Stimulated activated naive CD8-positive, alpha-beta T cell treated with anti-CD3 and anti-CD28 coated beads, Interleukin-15, Interleukin-2, amounts not matched to agents 100 ng/mL and 50 ng/mL, for 24 hours (primary cell): Measurements from ENCODE around the gene DNAJC16.
A peak's percentile ranks its signal among the peaks of the same experiment; 100 is the strongest.
"Not testable (repeated sequence)": the region's sequence is repeated elsewhere in the genome, so short reads cannot be mapped to it uniquely, and the experiment has no call there.

Source experiments
- H3K27ac Mint-ChIP-seq: one replicate; pipeline ENCODE4 v1.8.0; 2021; ENCODE audit warnings: mild to moderate bottlenecking, mixed read lengths
- H3K27me3 Mint-ChIP-seq: one replicate; pipeline ENCODE4 v1.8.0; 2021; ENCODE audit warnings: mixed read lengths
- H3K36me3 Mint-ChIP-seq: one replicate; pipeline ENCODE4 v1.8.0; 2021; ENCODE audit warnings: low read depth, mixed read lengths
- H3K4me1 Mint-ChIP-seq: one replicate; pipeline ENCODE4 v1.8.0; 2021; ENCODE audit warnings: low read depth, mixed read lengths
- H3K4me3 Mint-ChIP-seq: one replicate; pipeline ENCODE4 v1.8.0; 2021; ENCODE audit warnings: mild to moderate bottlenecking, mixed read lengths
- H3K9me3 Mint-ChIP-seq: one replicate; pipeline ENCODE4 v1.8.0; 2021; ENCODE audit warnings: mixed read lengths

The DNAJC16 gene

GRCh38 chr1:15575549-15576150 is 49.0 kb downstream of the DNAJC16 start:
- Mint-ChIP-seq H3K4me3 (no peak overlapping the region), H3K27ac (no peak overlapping the region), H3K4me1 (peaks cover 47% of the 10 kb centered on the region), H3K36me3 (peaks cover 45% of the 10 kb centered on the region), H3K27me3 (no peaks in the 10 kb centered on the region), H3K9me3 (no peaks in the 10 kb centered on the region)

- H3K9me3 Mint-ChIP-seq = no peaks in the 10 kb centered on the region
- H3K4me1 Mint-ChIP-seq = peaks cover 37% of the 10 kb centered on the region
- H3K27me3 Mint-ChIP-seq = no peaks in the 10 kb centered on the region
- H3K4me3 Mint-ChIP-seq = peak overlapping the region; percentile 7
- peaks cover 29% of the 10 kb centered on the region for H3K36me3 Mint-ChIP-seq
- H3K27ac Mint-ChIP-seq = peak overlapping the region; percentile 45
These were observed 51.0 kb downstream of the DNAJC16 start for GRCh38 chr1:15577691-15578090.

- Mint-ChIP-seq H3K36me3 (peaks cover 25% of the 10 kb centered on the region), H3K4me1 (peaks cover 47% of the 10 kb centered on the region), H3K4me3 (peak overlapping the region; percentile 27), H3K9me3 (no peaks in the 10 kb centered on the region), H3K27me3 (no peaks in the 10 kb centered on the region), H3K27ac (peak overlapping the region; percentile 78)
These were observed 52.5 kb downstream of the DNAJC16 start for GRCh38 chr1:15578921-15579682.

GRCh38 chr1:15579683-15580047 is 53.0 kb downstream of the DNAJC16 start:
- Mint-ChIP-seq H3K4me3 (peak overlapping the region; percentile 27), H3K27me3 (no peaks in the 10 kb centered on the region), H3K4me1 (peaks cover 50% of the 10 kb centered on the region), H3K36me3 (peaks cover 22% of the 10 kb centered on the region), H3K27ac (peak overlapping the region; percentile 78), H3K9me3 (no peaks in the 10 kb centered on the region)

- H3K9me3 Mint-ChIP-seq = no peaks in the 10 kb centered on the region
- H3K4me1 Mint-ChIP-seq = peaks cover 43% of the 10 kb centered on the region
- H3K27ac Mint-ChIP-seq = peak overlapping the region; percentile 90
- no peaks in the 10 kb centered on the region for H3K27me3 Mint-ChIP-seq
- H3K4me3 Mint-ChIP-seq = peak overlapping the region; percentile 86
- peaks cover 21% of the 10 kb centered on the region for H3K36me3 Mint-ChIP-seq
These were observed 56.5 kb downstream of the DNAJC16 start for GRCh38 chr1:15583016-15583706.

GRCh38 chr1:15584489-15585363 is 58.1 kb downstream of the DNAJC16 start, which contains the start of gene AGMAT:
AGMAT (minus strand) TSS chr1:15585051; CDS start chr1:15584967, 84 bp downstream.
- H3K27ac Mint-ChIP-seq = peak within 1 kb of the TSS; percentile 90
- peak within 1 kb of the TSS; percentile 86 for H3K4me3 Mint-ChIP-seq
- H3K36me3 Mint-ChIP-seq = peaks cover 14% of the 10 kb centered on the region
- peaks cover 27% of the 10 kb centered on the region for H3K4me1 Mint-ChIP-seq
- H3K27me3 Mint-ChIP-seq = no peaks in the 10 kb centered on the region
- H3K9me3 Mint-ChIP-seq = no peaks in the 10 kb centered on the region

- no peaks in the 10 kb centered on the region for H3K9me3 Mint-ChIP-seq
- H3K4me3 Mint-ChIP-seq = no peak overlapping the region
- H3K27ac Mint-ChIP-seq = no peak overlapping the region
- no peaks in the 10 kb centered on the region for H3K4me1 Mint-ChIP-seq
- peaks cover 9% of the 10 kb centered on the region for H3K36me3 Mint-ChIP-seq
- H3K27me3 Mint-ChIP-seq = no peaks in the 10 kb centered on the region
These were observed 65.6 kb downstream of the DNAJC16 start for GRCh38 chr1:15592285-15592684.

- Mint-ChIP-seq H3K4me1 (no peaks in the 10 kb centered on the region), H3K4me3 (no peak overlapping the region), H3K9me3 (no peaks in the 10 kb centered on the region), H3K27ac (no peak overlapping the region), H3K27me3 (no peaks in the 10 kb centered on the region), H3K36me3 (no peaks in the 10 kb centered on the region)
These were observed 69.4 kb downstream of the DNAJC16 start for GRCh38 chr1:15595809-15596617.

GRCh38 chr1:15598436-15598835 is 71.8 kb downstream of the DNAJC16 start:
- no peaks in the 10 kb centered on the region for H3K36me3 Mint-ChIP-seq
- peaks cover 5% of the 10 kb centered on the region for H3K4me1 Mint-ChIP-seq
- no peaks in the 10 kb centered on the region for H3K27me3 Mint-ChIP-seq
- no peak overlapping the region for H3K4me3 Mint-ChIP-seq
- no peaks in the 10 kb centered on the region for H3K9me3 Mint-ChIP-seq
- H3K27ac Mint-ChIP-seq = no peak overlapping the region

- H3K4me1 Mint-ChIP-seq = peaks cover 14% of the 10 kb centered on the region
- H3K4me3 Mint-ChIP-seq = peak overlapping the region; percentile 77
- H3K27me3 Mint-ChIP-seq = no peaks in the 10 kb centered on the region
- H3K27ac Mint-ChIP-seq = peak overlapping the region; percentile 26
- peaks cover 3% of the 10 kb centered on the region for H3K9me3 Mint-ChIP-seq
- H3K36me3 Mint-ChIP-seq = no peaks in the 10 kb centered on the region
These were observed 76.7 kb downstream of the DNAJC16 start for GRCh38 chr1:15603050-15603965.

- H3K27me3 Mint-ChIP-seq, H3K9me3 Mint-ChIP-seq, H3K36me3 Mint-ChIP-seq: not testable (repeated sequence)
- H3K4me1 Mint-ChIP-seq = peaks cover 14% of the 10 kb centered on the region
- H3K27ac Mint-ChIP-seq = peak overlapping the region; percentile 26
- peak overlapping the region; percentile 77 for H3K4me3 Mint-ChIP-seq
These were observed 77.3 kb downstream of the DNAJC16 start for GRCh38 chr1:15603966-15604282.

- not testable (repeated sequence) for H3K4me3 Mint-ChIP-seq, H3K27ac Mint-ChIP-seq, H3K27me3 Mint-ChIP-seq, H3K9me3 Mint-ChIP-seq, H3K36me3 Mint-ChIP-seq
- H3K4me1 Mint-ChIP-seq = peaks cover 14% of the 10 kb centered on the region
These were observed 77.8 kb downstream of the DNAJC16 start for GRCh38 chr1:15604400-15604799.
